GM21529 (cell line): ENCODE measurements around the gene GALNS.
"Not testable (repeated sequence)": the region's sequence is repeated elsewhere in the genome, so short reads cannot be mapped to it uniquely, and the experiment has no call there.

ENCODE experiments used
- ATAC-seq: cut with Tn5 transposase; IDR thresholded peaks from one replicate; pipeline ENCODE4 v1.9.1; 2021; ENCODE audit not compliant: unreplicated experiment

Gene GALNS

GRCh38 chr16:88805887-88806393, 50.8 kb downstream of the GALNS start:
- no peak for ATAC-seq

- no peak for ATAC-seq
Measured at GRCh38 chr16:88805340-88805715, 51.4 kb downstream of the GALNS start.

GRCh38 chr16:88804552-88805339, 52.0 kb downstream of the GALNS start:
- ATAC-seq = no peak

GRCh38 chr16:88804173-88804551, 52.6 kb downstream of the GALNS start:
- ATAC-seq = no peak

GRCh38 chr16:88803264-88803987, 53.3 kb downstream of the GALNS start, which contains the start of gene CDT1:
TSS of gene CDT1 (plus strand) at chr16:88803789. CDS start at chr16:88803832, 43 bp downstream.
- peak; percentile 39 for ATAC-seq

GRCh38 chr16:88800277-88800592, 56.5 kb downstream of the GALNS start:
- ATAC-seq = no peak

GRCh38 chr16:88799569-88800276, 57.0 kb downstream of the GALNS start:
- no peak for ATAC-seq

- no peak for ATAC-seq
Measured at GRCh38 chr16:88798772-88799455, 57.8 kb downstream of the GALNS start.

GRCh38 chr16:88798073-88798472, 58.7 kb downstream of the GALNS start:
- no peak for ATAC-seq

GRCh38 chr16:88796278-88796677, 60.5 kb downstream of the GALNS start:
- no peak for ATAC-seq

GRCh38 chr16:88793251-88793954, 63.3 kb downstream of the GALNS start:
- no peak for ATAC-seq

GRCh38 chr16:88792668-88793250, 64.0 kb downstream of the GALNS start:
- no peak for ATAC-seq

GRCh38 chr16:88792078-88792550, 64.6 kb downstream of the GALNS start:
- ATAC-seq = no peak

- ATAC-seq = no peak
Measured at GRCh38 chr16:88790312-88791211, 66.2 kb downstream of the GALNS start.

- no peak for ATAC-seq
Measured at GRCh38 chr16:88789594-88789993, 67.2 kb downstream of the GALNS start.

- not testable (repeated sequence) for ATAC-seq
Measured at GRCh38 chr16:88788749-88789148, 68.0 kb downstream of the GALNS start.

- no peak for ATAC-seq
Measured at GRCh38 chr16:88787579-88788314, 69.0 kb downstream of the GALNS start.
